NB4 (cell line): ENCODE measurements around the gene SMO.

Experiments
- CTCF ChIP-seq: IDR thresholded peaks from one replicate; pipeline ENCODE4 v1.5.1; 2012; ENCODE audit warnings: low read depth, low read length
- POLR2A ChIP-seq: IDR thresholded peaks from 2 replicates; pipeline ENCODE4 v1.6.1; 2011; ENCODE audit warnings: mild to moderate bottlenecking; ENCODE audit not compliant: insufficient read length; ENCODE audit errors: extremely low read depth

GRCh38 chr7:129224251-129225205 is 36.1 kb downstream of the SMO start, which contains the start of gene AHCYL2:
- TF ChIP-seq CTCF (no peak), POLR2A (peak; percentile 55)
